GM20431 (cell line): Measurements from ENCODE around the gene RHCE.
"Not testable (repeated sequence)": the region's sequence is repeated elsewhere in the genome, so short reads cannot be mapped to it uniquely, and the experiment has no call there.

Experiments used
- in situ Hi-C: fragments of 300-500 bp; cut with MseI, MboI; formaldehyde crosslinking; loops from one replicate; pipeline ENCODE4 v1.15.0; 2020; ENCODE audit warnings: low sequenced_read_pairs; ENCODE audit not compliant: unreplicated experiment

The RHCE gene

DNA sequence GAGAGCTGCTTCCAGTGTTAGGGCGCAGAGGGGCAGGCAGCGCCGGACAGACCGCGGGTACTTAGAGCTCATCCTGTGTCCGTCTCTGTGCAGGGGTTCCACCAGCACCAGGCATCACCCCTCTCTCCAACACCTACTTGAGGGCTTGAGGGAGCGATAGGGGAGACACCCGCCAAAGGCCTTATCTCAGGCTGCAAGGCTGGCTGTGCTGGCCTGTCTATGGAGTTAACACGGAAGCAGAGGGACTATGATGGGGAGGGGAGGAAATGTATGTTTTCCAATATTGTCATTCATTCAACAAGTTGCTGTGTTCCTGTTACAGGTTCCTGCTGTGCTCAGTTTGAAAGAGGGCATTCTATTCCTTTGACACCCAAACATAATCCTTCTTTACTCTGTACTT, at the start of gene RHCE:
Gene RHCE (minus strand): TSS at position 111 of the 400 bp plus-strand sequence. CDS start 39 bp downstream, at position 72.
- in situ Hi-C loops, result not testable (repeated sequence)

DNA sequence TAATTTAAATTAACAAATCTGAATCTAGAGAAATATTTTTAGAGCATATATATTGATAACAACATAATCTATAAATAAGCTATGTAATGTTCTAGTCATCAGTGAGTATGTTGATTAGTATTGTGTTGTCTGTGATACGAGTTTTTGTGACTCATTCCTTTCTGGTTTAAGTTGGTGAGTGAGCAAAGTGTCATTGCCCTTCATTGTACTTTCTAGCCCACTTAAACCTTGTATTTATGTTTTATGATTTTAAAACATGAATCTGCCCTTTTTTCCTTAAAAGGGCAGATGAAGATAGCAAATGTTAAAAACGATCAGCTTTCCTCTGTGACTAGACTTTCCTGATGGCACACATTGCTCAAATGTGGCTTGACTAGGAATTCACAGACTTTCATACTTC, 48.6 kb upstream of the RHCE start:
- in situ Hi-C loops, result no loop called here

DNA sequence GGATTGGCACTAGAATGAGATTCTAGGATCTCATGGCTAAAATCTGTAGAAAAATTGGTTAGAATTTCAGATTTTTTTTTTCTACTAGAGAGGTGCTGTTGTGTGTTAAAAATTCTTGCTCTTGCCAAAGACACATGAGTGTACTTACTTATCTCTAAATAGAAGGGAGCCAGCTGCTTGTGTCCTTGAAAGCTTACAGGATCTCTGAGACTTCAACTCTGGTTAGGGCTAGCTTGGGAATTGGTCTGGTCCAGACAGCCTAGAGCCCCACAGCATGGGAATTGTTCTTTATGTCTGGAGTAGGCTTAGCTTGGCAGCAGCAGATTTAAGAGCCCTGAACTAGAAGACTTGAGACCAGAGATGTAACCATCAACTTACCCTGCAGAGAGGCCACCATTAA, 47.4 kb upstream of the RHCE start:
- in situ Hi-C loops, result no loop called here

DNA sequence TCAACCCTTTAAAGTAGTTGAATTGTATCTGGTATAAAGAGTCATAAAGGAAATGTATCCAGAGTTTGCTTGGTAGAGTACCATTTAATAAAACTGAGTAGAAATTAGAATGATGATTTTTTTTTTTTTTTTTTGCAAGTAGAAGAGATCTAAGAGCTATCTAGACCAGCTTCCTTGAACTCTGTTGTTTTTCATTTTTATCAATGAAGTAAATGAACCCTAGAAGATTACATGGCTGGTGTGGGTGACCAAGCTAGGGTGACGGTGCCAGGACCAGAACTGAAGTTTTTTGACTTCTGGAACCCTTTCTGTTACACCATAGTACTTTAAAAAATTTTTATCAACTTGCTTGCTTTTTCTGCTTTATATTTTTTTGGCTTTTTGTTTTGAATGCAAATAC, 47.0 kb upstream of the RHCE start:
- in situ Hi-C loops, result no loop called here

DNA sequence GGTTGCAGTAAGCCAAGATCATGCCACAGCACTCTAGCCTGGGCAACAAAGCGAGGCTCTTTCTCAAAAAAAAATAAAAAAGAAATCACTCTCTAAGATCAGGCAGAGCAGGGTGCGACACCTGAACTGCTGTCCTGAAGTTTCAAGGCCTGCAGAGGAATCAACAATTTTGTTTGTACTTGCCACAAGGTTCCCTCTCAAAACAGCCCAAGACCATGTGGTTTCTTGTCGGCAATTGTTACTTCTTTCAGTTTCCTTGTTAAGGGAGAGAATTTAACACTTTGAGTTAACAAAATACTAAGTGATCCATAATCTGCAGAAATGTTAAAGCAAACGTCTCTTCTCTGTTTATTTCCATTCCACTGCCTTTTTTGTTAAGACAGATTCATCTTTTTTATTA, 46.6 kb upstream of the RHCE start:
- in situ Hi-C loops, result no loop called here

DNA sequence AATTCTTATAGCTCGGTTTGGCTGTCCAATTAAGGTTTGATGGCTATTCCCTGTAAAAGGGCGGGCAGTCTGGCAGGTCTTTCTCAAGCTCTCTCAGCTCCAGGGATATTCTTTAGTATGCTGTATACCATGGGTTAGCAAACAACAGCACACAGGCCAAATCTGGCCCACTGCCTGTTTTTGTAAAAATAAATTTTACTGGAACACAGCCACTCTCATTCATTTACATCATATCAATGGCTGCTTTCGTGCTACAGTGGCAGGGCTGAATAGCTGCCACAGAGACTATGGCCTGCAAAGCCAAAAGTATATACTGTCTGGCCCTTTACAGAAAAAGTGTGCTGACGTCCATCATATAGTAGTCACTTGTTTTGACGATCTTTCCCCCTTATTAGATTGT, 42.1 kb upstream of the RHCE start:
- in situ Hi-C loops, result no loop called here

DNA sequence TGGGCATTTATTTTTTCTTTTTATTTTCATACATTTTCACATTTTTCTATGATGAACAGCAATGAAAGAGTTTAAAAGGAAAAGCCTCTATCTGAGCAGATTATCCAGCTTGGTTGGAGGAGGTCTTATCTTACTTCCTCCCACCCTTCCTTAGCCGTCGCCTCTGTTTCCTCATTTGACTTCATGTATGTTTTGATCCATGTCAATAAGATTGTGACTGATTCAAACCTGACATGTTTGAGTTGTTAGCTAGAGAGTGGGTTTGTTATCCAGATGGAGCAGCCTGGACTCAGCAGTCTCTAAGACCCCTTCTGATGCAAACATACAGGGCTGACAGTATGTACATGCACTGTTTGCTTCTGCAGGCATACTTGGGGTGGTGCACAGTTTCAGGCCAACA, 41.2 kb upstream of the RHCE start:
- in situ Hi-C loops, result no loop called here

DNA sequence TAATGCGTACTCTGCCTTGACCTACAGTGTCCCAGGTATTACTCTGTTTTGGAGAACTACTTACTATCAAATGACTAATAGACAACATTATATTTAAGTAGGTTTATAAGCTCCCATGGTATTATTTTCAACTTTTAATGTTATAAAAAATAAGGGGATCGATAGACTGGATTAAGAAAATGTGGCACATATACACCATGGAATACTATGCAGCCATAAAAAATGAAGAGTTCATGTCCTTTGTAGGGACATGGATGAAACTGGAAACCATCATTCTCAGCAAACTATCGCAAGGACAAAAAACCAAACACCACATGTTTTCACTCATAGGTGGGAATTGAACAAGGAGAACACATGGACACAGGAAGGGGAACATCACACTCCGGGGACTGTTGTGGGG, 40.2 kb upstream of the RHCE start:
- in situ Hi-C loops, result not testable (repeated sequence)

DNA sequence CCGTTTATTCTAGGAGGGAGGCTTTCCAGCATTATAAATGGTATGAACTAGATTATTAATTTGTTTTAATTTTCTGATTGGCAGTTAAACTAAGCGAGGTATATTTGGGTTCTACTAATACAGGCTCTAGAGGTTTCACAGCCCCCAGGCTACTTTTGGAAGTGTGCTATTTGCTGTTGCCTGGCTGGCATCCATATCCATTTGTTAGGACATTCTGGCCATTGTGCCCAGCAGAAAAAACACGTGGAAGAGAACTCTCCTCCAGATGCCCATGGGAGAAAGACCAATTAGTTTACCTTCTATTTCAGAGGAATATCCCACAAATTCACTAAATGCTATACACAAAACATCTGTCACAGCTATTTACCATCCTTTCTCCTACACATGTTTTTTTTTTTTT, 39.4 kb upstream of the RHCE start:
- in situ Hi-C loops, result no loop called here

DNA sequence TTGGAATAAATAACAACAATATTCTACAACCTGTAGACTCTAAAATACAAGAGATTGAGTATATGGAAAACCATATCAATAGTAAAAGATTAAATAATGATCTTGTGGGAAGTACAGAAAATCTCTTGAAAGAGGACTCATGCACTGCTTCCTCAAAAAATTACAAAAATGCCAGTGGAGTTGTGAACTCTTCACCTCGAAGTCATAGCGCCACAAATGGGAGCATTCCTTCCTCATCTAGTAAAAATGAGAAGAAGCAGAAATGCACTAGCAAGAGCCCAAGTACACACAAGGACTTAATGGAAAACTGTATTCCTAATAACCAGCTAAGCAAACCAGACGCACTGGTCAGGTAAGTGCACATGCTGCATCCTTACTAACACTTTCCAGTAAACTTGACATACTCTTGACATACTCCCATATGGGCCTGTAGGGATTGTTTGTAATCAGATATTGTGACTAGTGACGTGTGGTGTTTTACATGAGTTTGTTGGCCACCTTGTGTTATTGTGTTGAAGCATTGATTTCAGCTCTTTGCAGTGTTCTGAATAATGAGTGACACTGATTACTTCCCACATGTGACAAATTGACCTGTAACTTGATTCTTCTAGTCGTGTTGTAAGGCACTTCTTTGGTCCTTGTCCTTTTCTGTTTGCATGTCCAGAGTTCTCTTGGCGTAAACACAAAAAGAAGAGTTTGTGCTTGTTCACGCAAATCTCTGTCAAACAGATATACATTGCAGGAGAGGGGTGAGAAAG, 38.1 kb upstream of the RHCE start:
- in situ Hi-C loops, result no loop called here

DNA sequence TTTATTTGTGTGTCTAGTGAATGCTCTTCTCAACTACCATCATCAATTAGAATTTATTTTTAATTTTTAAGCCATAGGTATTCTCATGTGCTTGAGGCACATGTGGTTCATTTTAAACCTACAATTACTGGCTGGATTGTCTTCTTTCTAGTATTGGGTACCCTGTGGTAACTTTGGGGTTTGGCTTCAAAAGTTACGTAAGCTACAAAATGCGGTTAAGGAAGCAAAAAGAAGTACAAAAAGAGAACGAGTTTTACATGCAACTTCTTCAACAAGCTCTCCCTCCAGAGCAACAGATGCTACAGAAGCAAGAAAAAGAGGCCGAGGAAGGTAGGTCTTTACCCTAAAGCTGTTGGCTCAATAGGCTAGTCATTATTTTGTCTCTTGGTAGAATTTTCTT, 35.9 kb upstream of the RHCE start:
- in situ Hi-C loops, result no loop called here

DNA sequence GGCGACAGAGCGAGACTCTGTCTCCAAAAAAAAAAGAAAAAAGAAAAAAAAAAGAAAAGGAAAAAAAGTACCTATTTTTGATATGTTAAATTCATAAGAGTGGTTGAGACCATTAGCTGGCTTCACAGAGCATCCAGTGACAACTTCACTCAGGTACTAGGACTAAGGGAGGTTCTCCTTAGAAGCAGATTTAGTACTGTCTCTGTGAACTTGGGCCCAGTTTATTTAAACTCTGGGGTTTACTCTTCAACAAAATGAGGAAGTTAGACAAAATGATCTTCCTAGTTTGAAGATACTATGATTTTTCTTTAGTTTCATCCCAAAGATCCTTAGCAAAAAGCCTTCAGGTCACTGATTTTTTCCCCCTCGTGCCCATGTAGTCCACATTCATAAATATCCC, 31.3 kb upstream of the RHCE start:
- in situ Hi-C loops, result no loop called here

DNA sequence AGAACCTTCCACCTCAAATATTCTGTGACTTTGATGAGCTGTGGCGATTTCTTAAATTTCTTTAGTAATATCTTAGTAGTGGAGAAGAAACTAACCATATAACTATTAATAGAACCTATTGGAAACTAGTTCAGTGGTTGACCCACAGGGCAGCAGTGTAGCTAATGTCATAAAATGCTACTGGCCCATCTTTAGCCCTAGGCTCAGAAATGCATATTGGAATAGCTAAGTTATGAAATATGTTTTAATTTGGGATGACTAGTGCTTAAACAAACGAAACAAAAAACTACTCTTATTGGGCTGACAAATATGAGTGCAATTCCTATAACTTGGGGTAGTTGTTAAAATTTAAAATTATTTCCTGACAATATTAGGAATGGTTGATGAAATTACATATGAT, 30.3 kb upstream of the RHCE start:
- in situ Hi-C loops, result no loop called here

DNA sequence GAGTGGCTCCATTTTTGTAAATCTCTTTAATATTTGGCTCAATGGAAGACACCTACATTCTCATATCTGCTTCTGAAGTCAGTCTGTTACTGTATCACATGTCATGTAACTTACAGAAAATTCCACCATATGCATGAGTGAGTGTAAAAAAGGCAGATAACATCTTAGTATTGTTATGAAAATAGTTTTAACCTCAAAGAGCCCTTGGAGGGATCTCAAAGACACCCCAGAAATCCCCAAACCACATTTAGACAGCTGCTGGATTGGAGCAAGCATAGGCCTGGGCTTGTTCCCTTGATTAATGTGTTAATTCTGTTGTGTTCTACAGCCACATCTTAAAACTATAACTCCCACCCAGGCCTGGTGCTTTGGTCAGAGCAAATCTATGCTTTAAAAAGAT, 26.9 kb upstream of the RHCE start:
- in situ Hi-C loops, result no loop called here

DNA sequence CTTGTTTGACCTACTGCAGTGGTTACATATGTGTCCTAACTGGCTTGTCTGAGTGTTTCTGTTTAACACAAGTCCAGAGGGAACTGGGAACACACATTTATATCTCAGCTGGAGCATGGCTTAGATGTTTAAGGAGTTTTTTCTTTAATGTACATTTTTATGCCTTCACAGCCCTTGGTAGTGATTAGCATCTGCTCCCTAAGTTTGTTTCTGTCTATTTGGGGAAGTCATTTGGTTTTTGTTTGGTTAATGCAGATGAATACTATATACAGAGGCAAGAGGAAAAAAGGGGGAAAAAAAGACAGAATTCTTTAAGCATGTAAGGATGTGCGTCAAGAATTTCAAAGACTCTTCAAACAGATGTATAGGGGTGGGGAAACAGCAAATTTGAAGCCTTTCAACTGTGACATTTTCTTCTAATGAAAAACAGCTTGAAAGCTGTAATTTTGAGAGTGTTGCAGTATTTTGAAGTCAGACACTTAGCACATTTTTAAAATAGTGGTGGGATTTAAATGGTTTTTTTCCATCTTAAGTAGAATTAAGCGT, 25.4 kb upstream of the RHCE start:
- in situ Hi-C loops, result no loop called here

DNA sequence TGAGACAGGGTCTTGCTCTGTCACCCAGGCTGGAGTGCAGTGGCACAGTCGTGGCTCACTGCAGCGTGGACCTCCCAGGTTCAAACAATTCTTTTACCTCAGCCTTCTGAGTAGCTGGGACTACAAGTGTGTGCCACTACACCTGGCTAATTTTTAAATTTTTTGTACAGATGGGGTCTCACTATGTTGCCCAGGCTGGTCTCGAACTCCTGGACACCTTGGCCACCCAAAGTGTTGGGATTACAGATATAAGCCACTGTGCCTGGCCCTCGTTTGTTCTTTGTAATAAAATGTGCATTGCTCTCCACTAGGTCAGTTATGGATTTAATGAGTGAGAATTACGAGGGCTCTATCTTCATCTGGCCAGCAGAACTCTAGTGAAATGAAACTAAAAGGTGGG, 24.0 kb upstream of the RHCE start:
- in situ Hi-C loops, result not testable (repeated sequence)

DNA sequence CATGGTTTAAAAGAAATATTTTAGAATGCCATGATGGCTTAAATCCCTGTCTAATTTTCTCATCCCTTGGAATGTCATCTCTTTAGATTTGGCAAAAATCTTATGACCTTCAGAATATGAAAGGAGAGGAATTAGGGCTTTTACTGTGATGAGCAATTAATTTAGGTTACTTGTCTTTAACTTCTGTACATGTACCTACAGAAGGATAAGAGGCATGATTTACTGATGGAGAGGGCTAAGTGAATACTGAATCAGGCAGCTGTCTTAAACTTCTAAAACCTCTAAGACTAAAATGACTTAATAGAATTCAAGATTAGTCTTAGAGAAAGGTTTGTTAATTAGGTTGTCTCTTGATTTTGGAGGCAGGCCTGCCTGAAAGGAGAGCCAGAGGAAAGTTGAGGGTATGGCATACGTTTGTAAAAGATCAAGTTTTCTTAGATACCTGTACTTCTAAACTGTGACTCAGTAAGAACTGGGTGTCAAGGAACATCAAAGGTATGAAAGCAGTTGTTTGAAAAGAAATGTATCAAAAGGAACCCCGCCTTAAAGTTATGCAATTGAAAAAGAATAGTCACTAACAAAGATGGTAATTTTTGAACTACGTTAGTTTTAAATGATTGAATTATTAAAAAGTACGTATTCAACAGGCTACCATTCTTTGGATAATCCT, 22.5 kb upstream of the RHCE start:
- in situ Hi-C loops, result no loop called here

DNA sequence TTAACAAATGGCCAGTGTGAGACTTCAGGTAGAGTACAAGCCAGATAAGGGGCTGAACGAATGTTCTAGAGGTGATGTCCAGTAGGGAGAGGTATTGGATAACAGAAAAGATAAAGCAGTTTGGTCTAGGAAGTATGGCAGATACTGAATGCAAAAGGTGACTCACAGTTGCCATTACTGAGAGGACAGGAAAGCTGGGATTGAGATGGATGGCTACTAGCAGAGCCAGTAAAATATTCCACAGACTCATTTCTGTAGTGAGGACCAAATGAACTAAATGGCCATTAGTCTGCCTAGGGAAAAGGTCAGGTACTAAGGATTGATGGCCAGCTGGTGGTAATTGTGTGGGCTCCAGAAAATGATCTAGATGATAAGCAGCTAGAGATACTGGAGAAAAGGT, 21.6 kb upstream of the RHCE start:
- in situ Hi-C loops, result no loop called here

DNA sequence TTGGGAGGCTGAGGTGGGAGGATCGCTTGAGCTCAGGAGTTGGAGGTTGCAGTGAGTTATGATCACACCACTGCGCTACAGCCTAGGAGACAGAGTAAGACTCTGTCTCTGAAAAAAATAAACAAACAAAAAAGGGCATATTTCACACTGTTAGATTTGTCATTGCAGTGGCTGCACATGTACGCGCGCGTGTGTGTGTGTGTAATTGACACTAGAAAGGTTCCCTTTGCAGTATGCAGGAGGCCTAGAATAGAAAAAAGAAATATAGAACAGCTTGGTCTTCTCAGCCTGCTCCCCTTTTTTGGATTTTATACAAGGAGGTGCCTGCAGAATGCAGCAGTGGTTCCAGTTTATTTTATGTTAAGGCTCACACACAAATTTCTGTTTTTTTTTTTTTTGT, 18.7 kb upstream of the RHCE start:
- in situ Hi-C loops, result no loop called here

DNA sequence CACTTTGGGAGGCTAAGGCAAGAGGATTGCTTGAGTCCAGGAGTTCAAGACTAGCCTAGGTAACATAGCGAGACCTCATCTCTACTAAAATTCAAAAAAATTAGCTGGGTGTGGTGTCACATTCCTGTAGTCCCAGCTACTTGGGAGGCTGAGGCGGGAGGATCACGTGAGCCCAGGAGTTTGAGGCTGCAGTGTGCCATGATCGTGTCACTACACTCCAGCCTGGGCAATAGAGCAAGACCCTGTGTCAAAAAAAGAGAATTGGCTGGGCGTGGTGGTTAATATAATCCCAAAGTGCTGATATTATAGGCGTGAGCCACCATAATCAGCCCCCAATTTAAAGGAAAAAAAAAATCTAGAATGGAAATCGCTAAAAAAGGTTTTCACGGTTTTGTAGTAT, 17.0 kb upstream of the RHCE start:
- in situ Hi-C loops, result no loop called here

DNA sequence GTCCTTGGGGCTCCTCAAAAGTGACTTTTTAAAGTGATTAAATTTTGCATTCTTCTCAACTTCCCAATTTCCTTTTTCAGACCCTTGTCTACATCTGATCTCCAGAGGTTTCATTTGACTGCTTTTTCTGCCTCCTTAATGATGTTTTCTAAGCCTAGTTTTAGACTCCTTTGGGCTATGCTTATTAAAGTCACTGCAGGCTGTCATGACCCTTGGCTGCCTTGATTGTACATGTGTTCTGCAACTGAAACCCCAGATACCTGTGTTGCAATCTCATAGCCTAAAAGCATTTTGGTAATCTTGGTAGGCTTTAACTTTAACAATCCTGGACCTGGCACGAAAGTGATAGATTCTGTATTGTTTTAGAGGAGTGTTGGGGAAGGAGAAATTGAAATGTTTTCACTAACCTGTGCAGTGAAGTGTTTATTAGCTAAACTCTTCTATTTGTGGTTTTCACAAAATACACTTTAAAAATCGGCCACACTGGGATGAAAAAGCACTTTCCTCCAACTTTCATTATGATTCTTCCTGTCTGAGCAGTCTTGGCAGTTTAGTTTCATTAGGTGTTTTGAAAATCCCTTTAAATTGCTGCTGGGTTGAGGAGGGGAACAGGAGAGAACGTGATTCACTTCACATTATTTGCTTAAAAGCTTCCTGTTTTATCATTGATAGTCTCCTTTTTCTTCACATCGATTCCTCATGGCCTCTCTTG, 14.9 kb upstream of the RHCE start:
- in situ Hi-C loops, result no loop called here
